ENCODE measurements around the gene PEBP1. TPM values are rescaled to one million over a fixed set of nuclear protein-coding genes. Genes with fewer than 3 reads are reported as not detected.
"Not testable (repeated sequence)": the region's sequence is repeated elsewhere in the genome, so short reads cannot be mapped to it uniquely, and the experiment has no call there.

Gene PEBP1
- polyA plus RNA-seq, 3 donors = 23.0 to 57.9 (median 47.6) TPM

- no peak for TF ChIP-seq CTCF (IDR thresholded peaks at IDR 0.05)
- H3K4me1 Mint-ChIP-seq = no peaks in the 10 kb centered on the region
- Histone ChIP-seq H3K9ac (ENCODE audit: insufficient read depth, low read length, poor library complexity, severe bottlenecking) (no peak overlapping the region), H3K9me3 (replicated peaks in 1 of 2; ENCODE audit: control insufficient read depth in 1 of 2, insufficient read depth in 1 of 2, low read length in 2 of 2) (no peaks in the 10 kb centered on the region), H3K4me3 (replicated peaks in 1 of 3; ENCODE audit: low read depth in 2 of 3, low read length in 3 of 3) (no peak overlapping the region), H2AFZ (ENCODE audit: insufficient read depth, low read depth, low read length, poor library complexity, severe bottlenecking) (no peak overlapping the region), H3K4me1 (ENCODE audit: control insufficient read depth in 1 of 2, insufficient read depth in 2 of 2, low read length in 2 of 2) (no peaks in the 10 kb centered on the region), H3K36me3 (replicated peaks in 1 of 2; ENCODE audit: control insufficient read depth in 1 of 2, insufficient read depth in 2 of 2, low read length in 2 of 2) (no peaks in the 10 kb centered on the region), H3K27me3 (ENCODE audit: control insufficient read depth in 2 of 2, insufficient read depth in 2 of 2, low read length in 2 of 2) (no peaks in the 10 kb centered on the region), H3K79me2 (ENCODE audit: insufficient read depth, low read length) (no peaks in the 10 kb centered on the region), H4K20me1 (ENCODE audit: insufficient read depth, low read length) (no peaks in the 10 kb centered on the region), H3K4me2 (replicated peaks; ENCODE audit: extremely low read depth, low read length, poor library complexity, severe bottlenecking) (no peak overlapping the region), H3K27ac (ENCODE audit: low read depth in 1 of 2, low read length in 2 of 2) (no peak overlapping the region)
- 91% methylated on average over 6 of the region's 13 CpGs for WGBS (ENCODE audit: insufficient coverage)
- no peak overlapping the region for H3K4me3 Mint-ChIP-seq
- no peaks in the 10 kb centered on the region for H3K36me3 Mint-ChIP-seq
- no peak for DNase-seq
- no peaks in the 10 kb centered on the region for H3K27me3 Mint-ChIP-seq (ENCODE audit: low read depth in 3 of 3)
- H3K9me3 Mint-ChIP-seq = peaks cover 0 to 1% (median 0%) of the 10 kb centered on the region in 7 donors
- H3K27ac Mint-ChIP-seq = no peak overlapping the region
- intact Hi-C loops (cut with micrococcal nuclease) = no loop called here
These were observed 9.7 kb upstream of the PEBP1 start for GRCh38 chr12:118126119-118126757.

- no peak for TF ChIP-seq CTCF (IDR thresholded peaks at IDR 0.05)
- Histone ChIP-seq H3K36me3 (replicated peaks in 1 of 2; ENCODE audit: control insufficient read depth in 1 of 2, insufficient read depth in 2 of 2, low read length in 2 of 2) (no peaks in the 10 kb centered on the region), H3K79me2 (ENCODE audit: insufficient read depth, low read length) (no peaks in the 10 kb centered on the region), H3K4me3 (replicated peaks in 1 of 3; ENCODE audit: low read depth in 2 of 3, low read length in 3 of 3) (no peak overlapping the region), H3K4me2 (replicated peaks; ENCODE audit: extremely low read depth, low read length, poor library complexity, severe bottlenecking) (no peak overlapping the region), H3K9me3 (replicated peaks in 1 of 2; ENCODE audit: control insufficient read depth in 1 of 2, insufficient read depth in 1 of 2, low read length in 2 of 2) (no peaks in the 10 kb centered on the region), H3K27ac (ENCODE audit: low read depth in 1 of 2, low read length in 2 of 2) (no peak overlapping the region), H3K27me3 (ENCODE audit: control insufficient read depth in 2 of 2, insufficient read depth in 2 of 2, low read length in 2 of 2) (no peaks in the 10 kb centered on the region), H3K9ac (ENCODE audit: insufficient read depth, low read length, poor library complexity, severe bottlenecking) (no peak overlapping the region), H3K4me1 (ENCODE audit: control insufficient read depth in 1 of 2, insufficient read depth in 2 of 2, low read length in 2 of 2) (no peaks in the 10 kb centered on the region), H4K20me1 (ENCODE audit: insufficient read depth, low read length) (no peaks in the 10 kb centered on the region), H2AFZ (ENCODE audit: insufficient read depth, low read depth, low read length, poor library complexity, severe bottlenecking) (no peak overlapping the region)
- Mint-ChIP-seq H3K4me1 (no peaks in the 10 kb centered on the region), H3K36me3 (no peaks in the 10 kb centered on the region), H3K27me3 (ENCODE audit: low read depth in 3 of 3) (peaks cover 0 to 5% (median 0%) of the 10 kb centered on the region in 3 donors), H3K9me3 (peaks cover 0 to 1% (median 0%) of the 10 kb centered on the region in 7 donors), H3K4me3 (no peak overlapping the region), H3K27ac (no peak overlapping the region)
- no peak for DNase-seq
- intact Hi-C loops (cut with micrococcal nuclease) = no loop called here
- 97% methylated on average over 4 of the region's 5 CpGs for WGBS (ENCODE audit: insufficient coverage)
These were observed 8.1 kb upstream of the PEBP1 start for GRCh38 chr12:118127867-118128266.

GRCh38 chr12:118129436-118129835, 6.5 kb upstream of the PEBP1 start:
- H3K4me2 ChIP-seq (replicated peaks; ENCODE audit: extremely low read depth, low read length, poor library complexity, severe bottlenecking); H3K27ac ChIP-seq (ENCODE audit: low read depth in 1 of 2, low read length in 2 of 2); H3K4me1 Mint-ChIP-seq; DNase-seq; H3K4me3 ChIP-seq (replicated peaks in 1 of 3; ENCODE audit: low read depth in 2 of 3, low read length in 3 of 3); H2AFZ ChIP-seq (ENCODE audit: insufficient read depth, low read depth, low read length, poor library complexity, severe bottlenecking); H3K36me3 ChIP-seq (replicated peaks in 1 of 2; ENCODE audit: control insufficient read depth in 1 of 2, insufficient read depth in 2 of 2, low read length in 2 of 2); H3K36me3 Mint-ChIP-seq; intact Hi-C loops (cut with micrococcal nuclease); H3K4me1 ChIP-seq (ENCODE audit: control insufficient read depth in 1 of 2, insufficient read depth in 2 of 2, low read length in 2 of 2); H3K9me3 Mint-ChIP-seq; H3K9ac ChIP-seq (ENCODE audit: insufficient read depth, low read length, poor library complexity, severe bottlenecking); H3K4me3 Mint-ChIP-seq; H3K27me3 ChIP-seq (ENCODE audit: control insufficient read depth in 2 of 2, insufficient read depth in 2 of 2, low read length in 2 of 2); H3K9me3 ChIP-seq (replicated peaks in 1 of 2; ENCODE audit: control insufficient read depth in 1 of 2, insufficient read depth in 1 of 2, low read length in 2 of 2); H3K79me2 ChIP-seq (ENCODE audit: insufficient read depth, low read length); H3K27me3 Mint-ChIP-seq (ENCODE audit: low read depth in 3 of 3); H3K27ac Mint-ChIP-seq; H4K20me1 ChIP-seq (ENCODE audit: insufficient read depth, low read length): not testable (repeated sequence)
- WGBS (ENCODE audit: insufficient coverage) = 100% methylated on average over 2 of the region's 5 CpGs
